Endodermal cell (in vitro differentiated cells): ENCODE data around the gene TMEM39B. TPM values are rescaled to one million over a fixed set of nuclear protein-coding genes. Genes with fewer than 3 reads are reported as not detected.
A peak's percentile ranks its signal among the peaks of the same experiment; 100 is the strongest.

Experiments used
- DNase-seq: peaks from one replicate; pipeline ENCODE4 v3.0.0-alpha.2; 2017
- H3K27ac ChIP-seq: 2 replicates; pipeline ENCODE4 v1.5.1; 2013; ENCODE audit warnings: mild to moderate bottlenecking, low read depth, low read length, moderate library complexity
- H3K27me3 ChIP-seq: 2 replicates; pipeline ENCODE4 v1.6.1; 2013; ENCODE audit warnings: mild to moderate bottlenecking, low read length, moderate library complexity; ENCODE audit not compliant: insufficient read depth, control insufficient read depth, poor library complexity, severe bottlenecking
- H3K36me3 ChIP-seq: 2 replicates; pipeline ENCODE4 v1.7.0; 2013; ENCODE audit warnings: mild to moderate bottlenecking, low read length, moderate library complexity; ENCODE audit not compliant: control insufficient read depth, insufficient read depth
- H3K4me1 ChIP-seq: one replicate; pipeline ENCODE4 v1.7.0; 2013; ENCODE audit warnings: low read length; ENCODE audit not compliant: control insufficient read depth, insufficient read depth
- H3K4me3 ChIP-seq: 2 replicates; pipeline ENCODE4 v1.5.1; 2013; ENCODE audit warnings: mild to moderate bottlenecking, low read length, moderate library complexity
- H3K9ac ChIP-seq: 2 replicates; pipeline ENCODE4 v1.6.1; 2013; ENCODE audit warnings: mild to moderate bottlenecking, low read length, moderate library complexity; ENCODE audit not compliant: poor library complexity, severe bottlenecking; ENCODE audit errors: extremely low read depth
- H3K9me3 ChIP-seq: 2 replicates; pipeline ENCODE4 v1.6.1; 2013; ENCODE audit warnings: mild to moderate bottlenecking, low read length, moderate library complexity; ENCODE audit not compliant: control insufficient read depth
- H3K27ac Mint-ChIP-seq: 2 replicates; pipeline ENCODE4 v1.8.0; 2020; ENCODE audit warnings: mixed read lengths
- H3K27me3 Mint-ChIP-seq: 2 replicates; pipeline ENCODE4 v1.8.0; 2021; ENCODE audit warnings: mild to moderate bottlenecking, mixed read lengths; ENCODE audit not compliant: insufficient read depth
- H3K36me3 Mint-ChIP-seq: 2 replicates; pipeline ENCODE4 v1.8.0; 2020; ENCODE audit warnings: low read depth, mixed read lengths
- H3K4me1 Mint-ChIP-seq: 2 replicates; pipeline ENCODE4 v1.8.0; 2020; ENCODE audit warnings: mixed read lengths
- H3K4me3 Mint-ChIP-seq: 2 replicates; pipeline ENCODE4 v1.8.0; 2020; ENCODE audit warnings: mild to moderate bottlenecking, moderate library complexity, mixed read lengths
- H3K9me3 Mint-ChIP-seq: 2 replicates; pipeline ENCODE4 v1.8.0; 2020; ENCODE audit warnings: mild to moderate bottlenecking, mixed read lengths
- CTCF ChIP-seq: fragments of 200-600 bp; sonication (generic); conservative IDR thresholded peaks from 2 replicates; pipeline ENCODE4 v1.5.0; 2021; ENCODE audit warnings: antibody characterized with exemption, mild to moderate bottlenecking
- WGBS, 2 experiments: methylation state at CpG; one replicate each; pipeline versions ENCODE4 v1.1.5 to v1.1.7; 2013; ENCODE audit warnings: missing lambda C conversion rate in 2 of 2, mixed read lengths in 1 of 2; ENCODE audit not compliant: insufficient coverage in 1 of 2, insufficient read length in 1 of 2; 5-methylcytosine and 5-hydroxymethylcytosine counted together
- total RNA-seq, 2 donors: library from RNA; stranded (reverse); fragmentation: NEBNext Ultra II Directional in 1 of 2; extraction: Animal tissue kit (Norgen Biotek cat#: 25700) in 1 of 2; gene quantifications; 2 replicates in 1 of 2; 3 replicates in 1 of 2; pipeline ENCODE4 v1.2.1, GENCODE V29; 2021

Gene TMEM39B
- total RNA-seq, 2 donors from 2014 or later = 11.0 to 20.3 TPM

GRCh38 chr1:32106663-32107275 lies 34.0 kb downstream of the TMEM39B start:
- no peaks in the 10 kb centered on the region for H3K27me3 ChIP-seq
- no peak for DNase-seq
- Mint-ChIP-seq H3K9me3 (no peaks in the 10 kb centered on the region), H3K27ac (peak overlapping the region; percentile 37), H3K27me3 (no peaks in the 10 kb centered on the region), H3K4me1 (peaks cover 5% of the 10 kb centered on the region), H3K36me3 (peaks cover 4% of the 10 kb centered on the region), H3K4me3 (peak overlapping the region; percentile 97)
- 96 to 98% methylated on average over 6 to 9 of the region's 9 CpGs for WGBS, 2 experiments
- no peak overlapping the region for H3K27ac ChIP-seq
- H3K4me1 ChIP-seq = no peaks in the 10 kb centered on the region
- H3K36me3 ChIP-seq = peaks cover 5% of the 10 kb centered on the region
- H3K4me3 ChIP-seq = no peak overlapping the region
- no peaks in the 10 kb centered on the region for H3K9me3 ChIP-seq
- TF ChIP-seq CTCF = no peak
- no peak overlapping the region for H3K9ac ChIP-seq

- peak within 1 kb of the TSS; percentile 92 for H3K4me3 ChIP-seq
- H3K27me3 ChIP-seq = no peaks in the 10 kb centered on the region
- peak within 1 kb of the TSS; percentile 86 for H3K9ac ChIP-seq
- Mint-ChIP-seq H3K27ac (peak within 1 kb of the TSS; percentile 98), H3K27me3 (no peaks in the 10 kb centered on the region), H3K9me3 (no peaks in the 10 kb centered on the region), H3K4me3 (peak within 1 kb of the TSS; percentile 97), H3K36me3 (peaks cover 10% of the 10 kb centered on the region), H3K4me1 (peaks cover 5% of the 10 kb centered on the region)
- TF ChIP-seq CTCF = no peak
- DNase-seq = peak; percentile 97
- H3K4me1 ChIP-seq = no peaks in the 10 kb centered on the region
- peaks cover 4% of the 10 kb centered on the region for H3K36me3 ChIP-seq
- no peaks in the 10 kb centered on the region for H3K9me3 ChIP-seq
- H3K27ac ChIP-seq = peak within 1 kb of the TSS; percentile 22
- WGBS, 2 experiments = 0% methylated on average over 24 to 44 of the region's 45 CpGs
These were observed 35.3 kb downstream of the TMEM39B start, which contains the start of gene KPNA6 for GRCh38 chr1:32107742-32108661. KPNA6 (plus strand) TSS chr1:32108056; CDS start chr1:32108131, 75 bp downstream.

- Mint-ChIP-seq H3K4me1 (peaks cover 5% of the 10 kb centered on the region), H3K9me3 (no peaks in the 10 kb centered on the region), H3K36me3 (peaks cover 16% of the 10 kb centered on the region), H3K27me3 (no peaks in the 10 kb centered on the region), H3K4me3 (no peak overlapping the region), H3K27ac (no peak overlapping the region)
- H3K4me3 ChIP-seq = no peak overlapping the region
- H3K27me3 ChIP-seq = no peaks in the 10 kb centered on the region
- no peaks in the 10 kb centered on the region for H3K9me3 ChIP-seq
- 80 to 84% methylated on average over 2 of the region's 2 CpGs for WGBS, 2 experiments
- no peaks in the 10 kb centered on the region for H3K4me1 ChIP-seq
- TF ChIP-seq CTCF = no peak
- no peak overlapping the region for H3K27ac ChIP-seq
- no peak for DNase-seq
- H3K9ac ChIP-seq = no peak overlapping the region
- peaks cover 15% of the 10 kb centered on the region for H3K36me3 ChIP-seq
These were observed 38.4 kb downstream of the TMEM39B start for GRCh38 chr1:32111040-32111623.
